Measurements from ENCODE around the gene ZNF599.

ZNF599 gene

GRCh38 chr19:34744896-34745690 lies 27.9 kb downstream of the ZNF599 start:
- DNase-seq (ENCODE audit: low spot score) = no peak

- DNase-seq (ENCODE audit: low spot score) = no peak
Measured at GRCh38 chr19:34734537-34735103, 38.4 kb downstream of the ZNF599 start.

- peak; percentile 75 for DNase-seq (ENCODE audit: low spot score)
Measured at GRCh38 chr19:34733746-34734536, 39.1 kb downstream of the ZNF599 start, which contains the start of gene ZNF181. Gene ZNF181, plus strand, starts transcription at chr19:34734243. Its CDS starts 795 bp downstream, at chr19:34735038.

GRCh38 chr19:34733266-34733745 lies 39.7 kb downstream of the ZNF599 start:
- no peak for DNase-seq (ENCODE audit: low spot score)

- no peak for DNase-seq (ENCODE audit: low spot score)
Measured at GRCh38 chr19:34732612-34733211, 40.3 kb downstream of the ZNF599 start.

- DNase-seq (ENCODE audit: low spot score) = no peak
Measured at GRCh38 chr19:34731964-34732363, 41.1 kb downstream of the ZNF599 start.

GRCh38 chr19:34731019-34731829 lies 41.8 kb downstream of the ZNF599 start:
- DNase-seq (ENCODE audit: low spot score) = no peak

- no peak for DNase-seq (ENCODE audit: low spot score)
Measured at GRCh38 chr19:34725400-34725799, 47.6 kb downstream of the ZNF599 start.

GRCh38 chr19:34722353-34722752 lies 50.7 kb downstream of the ZNF599 start:
- DNase-seq (ENCODE audit: low spot score) = no peak

- DNase-seq (ENCODE audit: low spot score) = no peak
Measured at GRCh38 chr19:34715357-34715756, 57.7 kb downstream of the ZNF599 start.

GRCh38 chr19:34713262-34713637 lies 59.8 kb downstream of the ZNF599 start:
- no peak for DNase-seq (ENCODE audit: low spot score)

- peak; percentile 75 for DNase-seq (ENCODE audit: low spot score)
Measured at GRCh38 chr19:34712395-34713261, 60.4 kb downstream of the ZNF599 start.

- no peak for DNase-seq (ENCODE audit: low spot score)
Measured at GRCh38 chr19:34711890-34712289, 61.1 kb downstream of the ZNF599 start.
